CD14-positive monocyte (primary cell): ENCODE measurements around the gene COL19A1. TPM values are rescaled to one million over a fixed set of nuclear protein-coding genes. Genes with fewer than 3 reads are reported as not detected.

Experiments used
- DNase-seq, 3 donors: peaks; one replicate each; pipeline ENCODE4 v3.0.0-alpha.2; 2011 to 2022
- H2AFZ ChIP-seq: 2 replicates; pipeline ENCODE4 v1.6.0; 2012; ENCODE audit warnings: mild to moderate bottlenecking, low read depth, low read length, inconsistent platforms; ENCODE audit not compliant: insufficient read depth, poor library complexity, severe bottlenecking
- H3K27ac ChIP-seq, 2 donors: 1 replicate in 1 of 2; 2 replicates in 1 of 2; pipeline ENCODE4 v1.5.1; 2012 to 2013; ENCODE audit warnings: low read length in 2 of 2, control low read depth in 1 of 2, inconsistent platforms in 1 of 2, low read depth in 1 of 2, mild to moderate bottlenecking in 1 of 2
- H3K27me3 ChIP-seq, 2 donors: one replicate each; pipeline versions ENCODE4 v1.6.0 to v1.6.1; 2011 to 2013; ENCODE audit warnings: low read length in 2 of 2; ENCODE audit not compliant: control insufficient read depth in 2 of 2, insufficient read depth in 2 of 2
- H3K36me3 ChIP-seq, 2 donors: replicated peaks in 1 of 2; 1 replicate in 1 of 2; 2 replicates in 1 of 2; pipeline versions ENCODE4 v1.5.1 to v1.6.1; 2012 to 2013; ENCODE audit warnings: low read length in 2 of 2, control low read depth in 1 of 2, inconsistent platforms in 1 of 2, mild to moderate bottlenecking in 1 of 2; ENCODE audit not compliant: insufficient read depth in 2 of 2, control insufficient read depth in 1 of 2
- H3K4me1 ChIP-seq, 2 donors: 1 replicate in 1 of 2; 2 replicates in 1 of 2; pipeline versions ENCODE4 v1.5.1 to v1.6.1; 2012 to 2013; ENCODE audit warnings: low read length in 2 of 2, control low read depth in 1 of 2, inconsistent platforms in 1 of 2, mild to moderate bottlenecking in 1 of 2, moderate library complexity in 1 of 2; ENCODE audit not compliant: insufficient read depth in 2 of 2, control insufficient read depth in 1 of 2
- H3K4me2 ChIP-seq: replicated peaks from 2 replicates; pipeline ENCODE3; 2012; ENCODE audit warnings: low read length, moderate library complexity, mild to moderate bottlenecking; ENCODE audit not compliant: poor library complexity, severe bottlenecking; ENCODE audit errors: extremely low read depth
- H3K4me3 ChIP-seq, 3 experiments: fragments of 200-600 bp in 1 of 3; sonication (generic) in 1 of 3; replicated peaks in 1 of 3; 1 replicate in 2 of 3; 2 replicates in 1 of 3; pipeline ENCODE4 v1.5.1; 2011 to 2013; ENCODE audit warnings: low read length in 3 of 3, mild to moderate bottlenecking in 3 of 3, control low read depth in 2 of 3, low read depth in 2 of 3, inconsistent platforms in 1 of 3, moderate library complexity in 1 of 3
- H3K79me2 ChIP-seq: 2 replicates; pipeline ENCODE4 v1.6.0; 2012; ENCODE audit warnings: mild to moderate bottlenecking, control low read depth, inconsistent platforms, low read length, moderate library complexity; ENCODE audit not compliant: insufficient read depth
- H3K9ac ChIP-seq: 2 replicates; pipeline ENCODE4 v1.6.0; 2017; ENCODE audit warnings: low read length, mild to moderate bottlenecking; ENCODE audit not compliant: insufficient read depth, poor library complexity, severe bottlenecking
- H3K9me3 ChIP-seq, 2 donors: replicated peaks in 1 of 2; 1 replicate in 1 of 2; 2 replicates in 1 of 2; pipeline versions ENCODE4 v1.5.1 to v1.6.1; 2012 to 2013; ENCODE audit warnings: low read length in 2 of 2, control low read depth in 1 of 2; ENCODE audit not compliant: control insufficient read depth in 1 of 2, insufficient read depth in 1 of 2
- H4K20me1 ChIP-seq: 2 replicates; pipeline ENCODE4 v1.6.0; 2012; ENCODE audit warnings: mild to moderate bottlenecking, low read length, control low read depth, moderate library complexity; ENCODE audit not compliant: insufficient read depth
- H3K27ac Mint-ChIP-seq, 7 donors: one replicate each; pipeline ENCODE4 v1.8.0; 2020; ENCODE audit warnings: mild to moderate bottlenecking in 7 of 7, mixed read lengths in 7 of 7, moderate library complexity in 6 of 7, inconsistent platforms in 2 of 7
- H3K27me3 Mint-ChIP-seq, 3 donors: one replicate each; pipeline ENCODE4 v1.8.0; 2021 to 2022; ENCODE audit warnings: low read depth in 3 of 3, mild to moderate bottlenecking in 3 of 3, mixed read lengths in 3 of 3, moderate library complexity in 3 of 3, inconsistent platforms in 1 of 3
- H3K36me3 Mint-ChIP-seq, 2 donors: one replicate each; pipeline ENCODE4 v1.8.0; 2020; ENCODE audit warnings: mixed read lengths in 2 of 2, inconsistent platforms in 1 of 2, mild to moderate bottlenecking in 1 of 2
- H3K4me1 Mint-ChIP-seq: one replicate; pipeline ENCODE4 v1.8.0; 2020; ENCODE audit warnings: mild to moderate bottlenecking, mixed read lengths
- H3K4me3 Mint-ChIP-seq, 2 donors: one replicate each; pipeline ENCODE4 v1.8.0; 2020; ENCODE audit warnings: mild to moderate bottlenecking in 2 of 2, mixed read lengths in 2 of 2, moderate library complexity in 1 of 2
- H3K9me3 Mint-ChIP-seq, 7 donors: one replicate each; pipeline ENCODE4 v1.8.0; 2020 to 2022; ENCODE audit warnings: mixed read lengths in 7 of 7, mild to moderate bottlenecking in 6 of 7, moderate library complexity in 6 of 7, inconsistent platforms in 2 of 7
- CTCF ChIP-seq: fragments of 200-600 bp; IDR thresholded peaks from one replicate; pipeline ENCODE4 v1.8.0; 2022; ENCODE audit warnings: antibody characterized with exemption, mild to moderate bottlenecking
- WGBS: methylation state at CpG from one replicate; pipeline ENCODE4 v1.1.5; 2013; ENCODE audit warnings: missing lambda C conversion rate; ENCODE audit not compliant: insufficient coverage; 5-methylcytosine and 5-hydroxymethylcytosine counted together
- intact Hi-C, 2 donors: fragments of 100-400 bp; cut with micrococcal nuclease; formaldehyde crosslinking; loops; one replicate each; pipeline versions ENCODE4 v1.15.0 to v1.15.1; 2023
- polyA plus RNA-seq, 3 donors: library from polyadenylated mRNA; depleted of rRNA in 1 of 3; unstranded in 2 of 3; stranded (reverse) in 1 of 3; fragments of 300-500 nt in 2 of 3; fragments of >200 nt in 1 of 3; fragmentation: Illumina TruSeq in 2 of 3; gene quantifications; 1 replicate in 2 of 3; 2 replicates in 1 of 3; pipeline ENCODE4 v1.2.3, GENCODE V29; 2012 to 2021

Gene COL19A1
- polyA plus RNA-seq, 3 donors = not detected

GRCh38 chr6:70163795-70164194 lies 297.4 kb downstream of the COL19A1 start:
- no peak overlapping the region for H2AFZ ChIP-seq
- WGBS = no CpG with 5 or more reads among the region's 3 CpGs

GRCh38 chr6:70164556-70164955 lies 298.2 kb downstream of the COL19A1 start:
- WGBS = 100% methylated on average over 1 of the region's 2 CpGs
- Mint-ChIP-seq H3K36me3 (no peaks in the 10 kb centered on the region), H3K9me3 (peaks cover 0 to 2% (median 0%) of the 10 kb centered on the region in 7 donors), H3K27me3 (peaks cover 3 to 26% (median 9%) of the 10 kb centered on the region in 3 donors), H3K4me3 (no peak overlapping the region), H3K27ac (no peak overlapping the region), H3K4me1 (no peaks in the 10 kb centered on the region)
- DNase-seq = no peak
- Histone ChIP-seq H3K4me3 (no peak overlapping the region), H3K79me2 (no peaks in the 10 kb centered on the region), H4K20me1 (no peaks in the 10 kb centered on the region), H3K4me1 (no peaks in the 10 kb centered on the region), H2AFZ (no peak overlapping the region), H3K27me3 (peaks cover 3 to 10% of the 10 kb centered on the region in 2 donors), H3K9me3 (no peaks in the 10 kb centered on the region), H3K27ac (no peak overlapping the region), H3K4me2 (no peak overlapping the region), H3K36me3 (no peaks in the 10 kb centered on the region), H3K9ac (no peak overlapping the region)
- intact Hi-C loops = no loop called here
- no peak for TF ChIP-seq CTCF

More at GRCh38 chr6:70163795-70164194, 297.4 kb downstream of the COL19A1 start:
- Histone ChIP-seq H3K36me3 (no peaks in the 10 kb centered on the region), H3K27ac (no peak overlapping the region), H3K4me2 (no peak overlapping the region), H4K20me1 (no peaks in the 10 kb centered on the region), H3K9ac (no peak overlapping the region), H3K27me3 (peaks cover 3 to 10% of the 10 kb centered on the region in 2 donors), H3K9me3 (no peaks in the 10 kb centered on the region), H3K4me1 (no peaks in the 10 kb centered on the region), H3K4me3 (no peak overlapping the region), H3K79me2 (no peaks in the 10 kb centered on the region)
- DNase-seq = no peak
- TF ChIP-seq CTCF = no peak
- Mint-ChIP-seq H3K4me3 (no peak overlapping the region), H3K36me3 (no peaks in the 10 kb centered on the region), H3K27ac (no peak overlapping the region), H3K9me3 (peaks cover 0 to 2% (median 0%) of the 10 kb centered on the region in 7 donors), H3K27me3 (peaks cover 3 to 24% (median 9%) of the 10 kb centered on the region in 3 donors), H3K4me1 (no peaks in the 10 kb centered on the region)
- intact Hi-C loops = no loop called here
